Bronchial epithelial cell (primary cell): ENCODE data around the gene SEC22A. TPM values are rescaled to one million over a fixed set of nuclear protein-coding genes. Genes with fewer than 3 reads are reported as not detected.

Source experiments
- DNase-seq: peaks from one replicate; pipeline ENCODE4 v3.0.0-alpha.2; 2010; ENCODE audit warnings: low read depth
- FAIRE-seq: peaks from 2 replicates; lab custom pipeline; 2011; peaks lifted over from hg19 to GRCh38; lab: Jason Lieb, UNC
- H3K27me3 ChIP-seq: 2 replicates; pipeline ENCODE4 v1.5.1; 2011; ENCODE audit warnings: low read length; ENCODE audit not compliant: control insufficient read depth, insufficient read depth
- H3K36me3 ChIP-seq: 2 replicates; pipeline ENCODE4 v1.5.1; 2011; ENCODE audit warnings: low read length; ENCODE audit not compliant: control insufficient read depth, insufficient read depth
- H3K4me3 ChIP-seq: 2 replicates; pipeline ENCODE4 v1.5.1; 2011; ENCODE audit warnings: mild to moderate bottlenecking, low read depth, low read length, control low read depth
- CTCF ChIP-seq: IDR thresholded peaks from 2 replicates; pipeline ENCODE4 v1.5.1; 2011; ENCODE audit warnings: mild to moderate bottlenecking, moderate library complexity, low read length, control low read depth, inconsistent platforms; ENCODE audit not compliant: insufficient read depth, severe bottlenecking
- total RNA-seq: library from RNA; depleted of rRNA; stranded (reverse); fragments of >200 nt; gene quantifications from 2 replicates; pipeline ENCODE4 v1.2.1, GENCODE V29; 2014

SEC22A gene
- total RNA-seq, 1 donor from 2014 or later = 44.0 TPM

GRCh38 chr3:123294296-123294938 is 92.7 kb downstream of the SEC22A start:
- TF ChIP-seq CTCF = no peak
- Histone ChIP-seq H3K4me3 (no peak overlapping the region), H3K36me3 (no peaks in the 10 kb centered on the region), H3K27me3 (no peaks in the 10 kb centered on the region)
- FAIRE-seq = no peak
- no peak for DNase-seq

- no peak for FAIRE-seq
- no peaks in the 10 kb centered on the region for H3K27me3 ChIP-seq
- no peak for TF ChIP-seq CTCF
Measured at GRCh38 chr3:123295171-123295900, 93.6 kb downstream of the SEC22A start.

GRCh38 chr3:123295901-123296250 is 94.1 kb downstream of the SEC22A start:
- no peak for TF ChIP-seq CTCF
- Histone ChIP-seq H3K4me3 (no peak overlapping the region), H3K27me3 (no peaks in the 10 kb centered on the region), H3K36me3 (no peaks in the 10 kb centered on the region)
- DNase-seq (no peak), FAIRE-seq (no peak)

More at GRCh38 chr3:123295171-123295900, 93.6 kb downstream of the SEC22A start:
- no peaks in the 10 kb centered on the region for H3K36me3 ChIP-seq
- no peak overlapping the region for H3K4me3 ChIP-seq
- no peak for DNase-seq

- H3K36me3 ChIP-seq = no peaks in the 10 kb centered on the region
- FAIRE-seq (no peak), DNase-seq (no peak)
- no peak for TF ChIP-seq CTCF
- H3K27me3 ChIP-seq = no peaks in the 10 kb centered on the region
- no peak overlapping the region for H3K4me3 ChIP-seq
Measured at GRCh38 chr3:123296261-123296660, 94.5 kb downstream of the SEC22A start.

GRCh38 chr3:123296836-123297626 is 95.3 kb downstream of the SEC22A start:
- DNase-seq (no peak), FAIRE-seq (no peak)

More at GRCh38 chr3:123296836-123297626, 95.3 kb downstream of the SEC22A start:
- no peak overlapping the region for H3K4me3 ChIP-seq
- H3K36me3 ChIP-seq = no peaks in the 10 kb centered on the region
- no peak for TF ChIP-seq CTCF
- no peaks in the 10 kb centered on the region for H3K27me3 ChIP-seq
